GM18519 (cell line): ENCODE results near the gene PPM1M.

Experiments
- ATAC-seq: cut with Tn5 transposase; IDR thresholded peaks from one replicate; pipeline ENCODE4 v1.9.1; 2021; ENCODE audit warnings: mild to moderate bottlenecking, moderate library complexity; ENCODE audit not compliant: unreplicated experiment, low FRiP score

The PPM1M gene

GRCh38 chr3:52229656-52230055, 15.9 kb upstream of the PPM1M start:
- no peak for ATAC-seq

- ATAC-seq, result no peak
Observed at GRCh38 chr3:52230461-52230860, 15.1 kb upstream of the PPM1M start.

GRCh38 chr3:52230889-52231499, 14.6 kb upstream of the PPM1M start:
- ATAC-seq, result no peak

GRCh38 chr3:52231502-52232278, 13.9 kb upstream of the PPM1M start:
- ATAC-seq, result no peak

- no peak for ATAC-seq
Observed at GRCh38 chr3:52232279-52233107, 13.1 kb upstream of the PPM1M start.

- ATAC-seq, result no peak
Observed at GRCh38 chr3:52233108-52233591, 12.4 kb upstream of the PPM1M start.

GRCh38 chr3:52233968-52234367, 11.6 kb upstream of the PPM1M start:
- no peak for ATAC-seq

GRCh38 chr3:52234516-52235447, 10.8 kb upstream of the PPM1M start:
- no peak for ATAC-seq

- no peak for ATAC-seq
Observed at GRCh38 chr3:52236424-52236886, 9.1 kb upstream of the PPM1M start.

GRCh38 chr3:52237006-52237656, 8.4 kb upstream of the PPM1M start:
- ATAC-seq, result no peak

- ATAC-seq, result no peak
Observed at GRCh38 chr3:52237657-52238172, 7.8 kb upstream of the PPM1M start.

GRCh38 chr3:52238193-52238760, 7.3 kb upstream of the PPM1M start:
- ATAC-seq, result no peak

- ATAC-seq, result peak; percentile 58
Observed at GRCh38 chr3:52238761-52239701, 6.5 kb upstream of the PPM1M start, which contains the start of gene TWF2. TSS of gene TWF2 (minus strand) at chr3:52239158. CDS start at chr3:52239016, 142 bp downstream.

- ATAC-seq, result no peak
Observed at GRCh38 chr3:52240059-52240885, 5.3 kb upstream of the PPM1M start.

- ATAC-seq, result no peak
Observed at GRCh38 chr3:52240886-52241370, 4.6 kb upstream of the PPM1M start.

GRCh38 chr3:52242039-52242438, 3.5 kb upstream of the PPM1M start:
- no peak for ATAC-seq
